ENCODE data around the gene IFT122.

Gene IFT122

DNA sequence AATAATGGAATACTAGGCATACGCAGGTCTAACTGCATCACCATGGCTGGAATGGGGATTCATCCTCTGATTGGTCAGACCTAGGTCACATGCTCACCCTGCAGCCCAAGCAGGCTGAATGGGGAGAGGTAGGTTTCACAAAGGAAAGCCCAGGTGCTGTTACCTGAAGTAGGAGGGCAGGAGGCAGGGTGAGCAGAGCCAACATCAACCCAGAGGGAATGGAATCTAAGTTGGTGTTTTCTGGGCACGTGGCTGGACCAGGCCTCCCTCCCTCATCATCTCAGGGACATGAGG, 96.3 kb downstream of the IFT122 start:
- Histone ChIP-seq H3K27me3 (replicated peaks) (no peaks in the 10 kb centered on the region), H3K4me3 (ENCODE audit: low read depth, low read length) (no peak overlapping the region), H3K27ac (no peak overlapping the region), H3K36me3 (replicated peaks) (no peaks in the 10 kb centered on the region)
- TF ChIP-seq, protein P1, sequence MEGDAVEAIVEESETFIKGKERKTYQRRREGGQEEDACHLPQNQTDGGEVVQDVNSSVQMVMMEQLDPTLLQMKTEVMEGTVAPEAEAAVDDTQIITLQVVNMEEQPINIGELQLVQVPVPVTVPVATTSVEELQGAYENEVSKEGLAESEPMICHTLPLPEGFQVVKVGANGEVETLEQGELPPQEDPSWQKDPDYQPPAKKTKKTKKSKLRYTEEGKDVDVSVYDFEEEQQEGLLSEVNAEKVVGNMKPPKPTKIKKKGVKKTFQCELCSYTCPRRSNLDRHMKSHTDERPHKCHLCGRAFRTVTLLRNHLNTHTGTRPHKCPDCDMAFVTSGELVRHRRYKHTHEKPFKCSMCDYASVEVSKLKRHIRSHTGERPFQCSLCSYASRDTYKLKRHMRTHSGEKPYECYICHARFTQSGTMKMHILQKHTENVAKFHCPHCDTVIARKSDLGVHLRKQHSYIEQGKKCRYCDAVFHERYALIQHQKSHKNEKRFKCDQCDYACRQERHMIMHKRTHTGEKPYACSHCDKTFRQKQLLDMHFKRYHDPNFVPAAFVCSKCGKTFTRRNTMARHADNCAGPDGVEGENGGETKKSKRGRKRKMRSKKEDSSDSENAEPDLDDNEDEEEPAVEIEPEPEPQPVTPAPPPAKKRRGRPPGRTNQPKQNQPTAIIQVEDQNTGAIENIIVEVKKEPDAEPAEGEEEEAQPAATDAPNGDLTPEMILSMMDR (IDR thresholded peaks at IDR 0.05; ENCODE audit: low read depth, low read length, missing control alignments): no peak
- no peak for DNase-seq
- in situ Hi-C loops (cut with HindIII; ENCODE audit: low pct_ligation_motif_present, low sequenced_read_pairs): no loop called here

DNA sequence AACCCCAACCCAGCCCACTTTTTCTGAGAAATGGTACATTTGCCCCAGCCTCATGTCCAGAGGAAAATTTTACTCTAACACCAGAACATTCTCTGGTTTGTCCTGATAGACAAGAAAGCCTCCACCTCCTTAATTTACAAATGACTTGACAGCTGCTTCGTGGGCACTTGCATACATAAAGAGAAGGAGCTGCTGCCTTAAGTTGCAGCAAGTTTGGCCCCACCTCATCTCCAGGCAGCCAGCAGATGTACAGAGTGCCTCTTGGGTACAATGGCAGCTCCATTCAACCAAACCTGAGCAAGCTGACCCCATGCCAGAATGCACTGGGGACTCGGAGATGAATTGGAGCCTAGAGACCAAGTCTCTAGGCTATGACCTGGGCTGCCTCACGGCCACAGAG, 96.8 kb downstream of the IFT122 start:
- Histone ChIP-seq H3K36me3 (replicated peaks) (no peaks in the 10 kb centered on the region), H3K27me3 (replicated peaks) (no peaks in the 10 kb centered on the region), H3K4me3 (ENCODE audit: low read depth, low read length) (no peak overlapping the region), H3K27ac (no peak overlapping the region)
- in situ Hi-C loops (cut with HindIII; ENCODE audit: low pct_ligation_motif_present, low sequenced_read_pairs): no loop called here
- TF ChIP-seq, protein P1 (IDR thresholded peaks at IDR 0.05; ENCODE audit: low read depth, low read length, missing control alignments): no peak
- no peak for DNase-seq

DNA sequence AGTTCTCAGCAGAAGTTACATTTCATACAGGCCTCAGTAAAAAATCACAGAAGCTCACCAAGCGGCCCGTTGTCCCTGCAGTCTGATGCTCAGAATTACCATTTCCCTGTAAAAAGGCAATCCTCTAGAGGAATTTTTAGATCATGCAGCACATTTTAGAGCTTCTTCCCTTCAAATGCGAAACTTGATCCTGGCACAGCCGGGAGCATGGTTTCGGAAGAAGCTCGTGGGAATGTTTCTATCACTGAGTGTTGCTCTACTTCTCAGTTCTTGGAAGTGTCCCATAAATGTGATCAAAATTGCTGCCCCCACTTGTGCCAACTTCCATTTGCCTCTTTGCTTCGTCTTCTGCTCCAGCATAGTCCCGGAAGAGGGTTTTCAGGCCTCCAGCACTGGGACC, 99.2 kb downstream of the IFT122 start:
- no peak for DNase-seq
- Histone ChIP-seq H3K27ac (no peak overlapping the region), H3K4me3 (ENCODE audit: low read depth, low read length) (no peak overlapping the region), H3K36me3 (replicated peaks) (no peaks in the 10 kb centered on the region), H3K27me3 (replicated peaks) (no peaks in the 10 kb centered on the region)
- in situ Hi-C loops (cut with HindIII; ENCODE audit: low pct_ligation_motif_present, low sequenced_read_pairs): no loop called here
- TF ChIP-seq, protein P1 (IDR thresholded peaks at IDR 0.05; ENCODE audit: low read depth, low read length, missing control alignments): no peak

DNA sequence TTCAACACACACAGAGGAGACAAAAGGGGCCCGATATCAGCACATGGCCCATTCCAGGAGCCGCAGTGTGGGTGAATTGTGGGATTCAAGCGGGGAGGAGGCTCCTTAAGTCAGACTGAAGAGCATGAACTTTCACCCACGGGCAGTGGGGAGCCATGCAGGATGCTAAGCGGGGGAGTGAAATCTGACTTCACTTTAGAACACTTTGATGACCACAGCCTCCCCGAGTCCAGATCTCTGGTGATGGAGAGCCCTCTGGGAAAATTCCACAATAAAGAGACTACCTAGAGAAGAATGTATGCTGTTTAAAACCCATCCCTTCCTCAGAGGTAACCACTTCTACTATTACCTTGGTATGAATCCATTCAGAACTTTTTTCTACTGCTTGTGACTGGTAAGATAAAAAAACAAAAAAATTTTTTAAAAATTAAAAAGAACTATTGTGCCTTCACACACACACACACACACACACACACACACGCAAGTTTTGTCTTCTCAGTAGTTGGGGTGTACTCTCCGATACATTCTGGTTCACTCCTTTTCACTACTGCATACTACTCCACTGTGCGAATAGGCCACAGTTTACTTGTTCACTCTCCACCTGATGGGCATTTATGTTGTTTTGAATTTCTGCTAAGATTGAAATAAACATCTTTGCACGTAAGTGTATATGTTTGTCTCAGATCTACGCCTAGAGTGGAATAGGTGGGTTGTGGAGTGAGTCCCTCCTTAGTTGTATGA, 100.9 kb downstream of the IFT122 start:
- Histone ChIP-seq H3K36me3 (replicated peaks) (no peaks in the 10 kb centered on the region), H3K4me3 (ENCODE audit: low read depth, low read length) (no peak overlapping the region), H3K27me3 (replicated peaks) (no peaks in the 10 kb centered on the region), H3K27ac (no peak overlapping the region)
- DNase-seq: no peak
- TF ChIP-seq, protein P1 (IDR thresholded peaks at IDR 0.05; ENCODE audit: low read depth, low read length, missing control alignments): no peak
- in situ Hi-C loops (cut with HindIII; ENCODE audit: low pct_ligation_motif_present, low sequenced_read_pairs): no loop called here

DNA sequence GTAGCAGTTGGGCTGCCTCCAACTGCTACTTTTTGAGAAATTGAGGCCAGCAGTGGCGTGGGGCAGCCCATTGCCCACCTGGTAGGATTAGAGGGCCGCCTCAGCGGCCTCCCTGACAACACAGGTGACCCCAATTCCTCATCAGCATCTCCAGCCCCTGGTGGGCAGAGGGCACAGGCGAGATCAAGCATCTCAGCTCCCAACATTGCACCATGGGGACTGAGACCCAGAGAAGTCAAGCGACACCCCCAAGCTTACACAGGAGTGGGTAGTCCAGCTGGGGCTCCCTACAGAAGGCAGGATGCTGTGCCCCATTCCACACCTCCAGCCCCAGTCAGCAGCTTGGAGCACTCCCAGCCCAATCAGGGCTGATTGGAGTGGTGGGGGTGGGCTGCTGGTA, 102.7 kb downstream of the IFT122 start:
- H3K36me3 ChIP-seq (replicated peaks): no peaks in the 10 kb centered on the region
- H3K4me3 ChIP-seq (ENCODE audit: low read depth, low read length): no peak overlapping the region
- in situ Hi-C loops (cut with HindIII; ENCODE audit: low pct_ligation_motif_present, low sequenced_read_pairs): no loop called here
- TF ChIP-seq, protein P1 (IDR thresholded peaks at IDR 0.05; ENCODE audit: low read depth, low read length, missing control alignments): no peak
- H3K27me3 ChIP-seq (replicated peaks): no peaks in the 10 kb centered on the region
- no peak overlapping the region for H3K27ac ChIP-seq
- no peak for DNase-seq

DNA sequence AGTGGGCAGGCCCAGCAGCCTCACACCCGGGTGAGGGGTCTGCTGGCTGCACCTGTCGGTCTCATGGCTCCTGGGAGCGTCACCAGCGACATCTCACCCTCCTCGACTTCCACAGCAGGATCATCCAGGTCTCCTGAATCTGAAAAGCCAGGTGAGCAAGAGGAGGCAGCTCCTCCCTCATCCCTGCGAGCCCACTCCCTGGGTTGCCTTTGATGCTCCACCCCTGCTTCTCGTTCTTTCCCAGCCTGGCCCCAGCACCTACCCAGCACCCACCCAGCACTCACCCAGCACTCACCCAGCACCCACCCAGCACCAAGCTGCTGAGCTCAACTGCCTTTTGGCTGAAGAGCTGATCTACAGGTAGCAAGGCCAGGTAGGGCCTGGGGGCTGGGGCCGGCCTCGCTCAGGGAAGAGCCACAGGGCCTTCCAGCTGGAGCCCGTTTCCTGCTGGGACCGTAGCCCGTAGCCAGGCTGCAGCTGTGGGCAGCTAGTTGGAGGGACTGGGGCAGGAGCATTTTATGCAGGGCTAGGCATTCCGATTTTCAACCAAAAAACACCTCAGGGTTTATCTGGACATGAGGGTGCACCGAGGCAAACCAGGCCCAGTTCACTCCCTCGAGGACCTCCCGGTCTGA, 103.2 kb downstream of the IFT122 start, which contains the start of gene H1-8:
Gene H1-8 (plus strand): TSS at position 20 of the 635 bp plus-strand sequence. CDS start 44 bp downstream, at position 64.
- no peak within 1 kb of the TSS for H3K27ac ChIP-seq
- TF ChIP-seq, protein P1 (IDR thresholded peaks at IDR 0.05; ENCODE audit: low read depth, low read length, missing control alignments): no peak
- no peaks in the 10 kb centered on the region for H3K36me3 ChIP-seq (replicated peaks)
- DNase-seq: no peak
- in situ Hi-C loops (cut with HindIII; ENCODE audit: low pct_ligation_motif_present, low sequenced_read_pairs): no loop called here
- no peaks in the 10 kb centered on the region for H3K27me3 ChIP-seq (replicated peaks)
- H3K4me3 ChIP-seq (ENCODE audit: low read depth, low read length): no peak within 1 kb of the TSS

Data from brain microvascular endothelial cell (primary cell).